NCI-H2107 (cell line): ENCODE results near the gene PIEZO2.
"Not testable (repeated sequence)": the region's sequence is repeated elsewhere in the genome, so short reads cannot be mapped to it uniquely, and the experiment has no call there.

Source experiments
- DNase-seq: peaks from one replicate; lab custom pipeline; 2025; lab: John Stamatoyannopoulos, UW

PIEZO2 gene

GRCh38 chr18:10973567-10974203, 175.7 kb downstream of the PIEZO2 start:
- no peak for DNase-seq

GRCh38 chr18:10971717-10972116, 177.7 kb downstream of the PIEZO2 start:
- no peak for DNase-seq

GRCh38 chr18:10965119-10965518, 184.2 kb downstream of the PIEZO2 start:
- DNase-seq: no peak

GRCh38 chr18:10953672-10954071, 195.7 kb downstream of the PIEZO2 start:
- DNase-seq: no peak

GRCh38 chr18:10951631-10952544, 197.5 kb downstream of the PIEZO2 start:
- DNase-seq: no peak

- no peak for DNase-seq
Measured at GRCh38 chr18:10950876-10951630, 198.3 kb downstream of the PIEZO2 start.

- DNase-seq: no peak
Measured at GRCh38 chr18:10950080-10950875, 199.1 kb downstream of the PIEZO2 start.

- no peak for DNase-seq
Measured at GRCh38 chr18:10949655-10950054, 199.7 kb downstream of the PIEZO2 start.

GRCh38 chr18:10948421-10948820, 200.9 kb downstream of the PIEZO2 start:
- DNase-seq: no peak

- DNase-seq: no peak
Measured at GRCh38 chr18:10946058-10946457, 203.3 kb downstream of the PIEZO2 start.

- DNase-seq: no peak
Measured at GRCh38 chr18:10942998-10943397, 206.4 kb downstream of the PIEZO2 start.

- DNase-seq: no peak
Measured at GRCh38 chr18:10939822-10940221, 209.5 kb downstream of the PIEZO2 start.

GRCh38 chr18:10937743-10938640, 211.4 kb downstream of the PIEZO2 start:
- DNase-seq: no peak

- DNase-seq: no peak
Measured at GRCh38 chr18:10936176-10937053, 213.0 kb downstream of the PIEZO2 start.

- no peak for DNase-seq
Measured at GRCh38 chr18:10935588-10935987, 213.8 kb downstream of the PIEZO2 start.

GRCh38 chr18:10933648-10934047, 215.7 kb downstream of the PIEZO2 start:
- DNase-seq: not testable (repeated sequence)

- no peak for DNase-seq
Measured at GRCh38 chr18:10930076-10930475, 219.3 kb downstream of the PIEZO2 start.

GRCh38 chr18:10928772-10929373, 220.5 kb downstream of the PIEZO2 start:
- no peak for DNase-seq
